ENCODE results near the gene SYT1. TPM values are rescaled to one million over a fixed set of nuclear protein-coding genes. Genes with fewer than 3 reads are reported as not detected.

Gene SYT1
- total and polyA plus RNA-seq, 2 of the 8 experiments (the other 6 are each of a cell fraction or from before 2014, with no cell fraction given): 11.0 to 34.6 TPM

GRCh38 chr12:78886719-78887407 is 22.3 kb downstream of the SYT1 start (continued):
- TF ChIP-seq CHD7 (IDR thresholded peaks at IDR 0.05; ENCODE audit: insufficient replicate concordance, low read length): no peak
- no peak for TF ChIP-seq TAF1 (IDR thresholded peaks at IDR 0.05; ENCODE audit: low read depth, low read length)
- no peak for TF ChIP-seq E2F6 (IDR thresholded peaks at IDR 0.05)
- TF ChIP-seq KDM4A (IDR thresholded peaks at IDR 0.05; ENCODE audit: low read depth, low read length, severe bottlenecking): no peak
- no peak for TF ChIP-seq CTBP2 (IDR thresholded peaks at IDR 0.05; ENCODE audit: borderline replicate concordance, insufficient read depth, insufficient read length, low read length)
- no peak for TF ChIP-seq POLR2A (IDR thresholded peaks at IDR 0.05; ENCODE audit: control extremely low read depth in 1 of 2, low read depth in 2 of 2, low read length in 2 of 2)
- no peak for TF ChIP-seq EP300 (IDR thresholded peaks at IDR 0.05; ENCODE audit: borderline replicate concordance in 1 of 2, low read depth in 2 of 2, low read length in 2 of 2)
- no peak for TF ChIP-seq CREB1 (IDR thresholded peaks at IDR 0.05)

Data from H1 (cell line).